IPS DF 6.9 (cell line): ENCODE measurements around the gene CHST3.

Experiments used
- DNase-seq: peaks from one replicate; pipeline ENCODE4 v3.0.0-alpha.2; 2013; ENCODE audit warnings: low read depth, low spot score
- H3K27ac ChIP-seq: one replicate; pipeline ENCODE4 v1.5.1; 2013; ENCODE audit warnings: low read length, control low read depth
- H3K27me3 ChIP-seq: 2 replicates; pipeline ENCODE4 v1.6.1; 2013; ENCODE audit warnings: mild to moderate bottlenecking, low read length; ENCODE audit not compliant: control insufficient read depth, insufficient read depth
- H3K36me3 ChIP-seq: 2 replicates; pipeline ENCODE4 v1.6.1; 2013; ENCODE audit warnings: low read length; ENCODE audit not compliant: control insufficient read depth, insufficient read depth
- H3K4me1 ChIP-seq: 2 replicates; pipeline ENCODE4 v1.6.1; 2013; ENCODE audit warnings: low read length; ENCODE audit not compliant: control insufficient read depth, insufficient read depth
- H3K4me3 ChIP-seq: 2 replicates; pipeline ENCODE4 v1.5.1; 2013; ENCODE audit warnings: mild to moderate bottlenecking, low read length
- H3K9me3 ChIP-seq: 2 replicates; pipeline ENCODE4 v1.6.1; 2013; ENCODE audit warnings: low read length, inconsistent platforms; ENCODE audit not compliant: control insufficient read depth, insufficient read depth
- WGBS: extraction: QIAGEN DNeasy Blood & Tissue Kit; methylation state at CpG from one replicate; pipeline ENCODE4 v1.1.7; 2013; ENCODE audit warnings: mixed read lengths, missing lambda C conversion rate; ENCODE audit not compliant: insufficient read length, insufficient coverage; 5-methylcytosine and 5-hydroxymethylcytosine counted together

The CHST3 gene

GRCh38 chr10:72006026-72006425 lies 41.8 kb downstream of the CHST3 start:
- no peak overlapping the region for H3K4me3 ChIP-seq
- H3K27ac ChIP-seq: no peak overlapping the region
- no CpG with 5 or more reads among the region's 3 CpGs for WGBS
- no peak for DNase-seq
- H3K4me1 ChIP-seq: no peaks in the 10 kb centered on the region
- H3K9me3 ChIP-seq: no peaks in the 10 kb centered on the region
- no peaks in the 10 kb centered on the region; the same call in 1 of the 2 replicates for H3K36me3 ChIP-seq
- H3K27me3 ChIP-seq: no peaks in the 10 kb centered on the region

DNA sequence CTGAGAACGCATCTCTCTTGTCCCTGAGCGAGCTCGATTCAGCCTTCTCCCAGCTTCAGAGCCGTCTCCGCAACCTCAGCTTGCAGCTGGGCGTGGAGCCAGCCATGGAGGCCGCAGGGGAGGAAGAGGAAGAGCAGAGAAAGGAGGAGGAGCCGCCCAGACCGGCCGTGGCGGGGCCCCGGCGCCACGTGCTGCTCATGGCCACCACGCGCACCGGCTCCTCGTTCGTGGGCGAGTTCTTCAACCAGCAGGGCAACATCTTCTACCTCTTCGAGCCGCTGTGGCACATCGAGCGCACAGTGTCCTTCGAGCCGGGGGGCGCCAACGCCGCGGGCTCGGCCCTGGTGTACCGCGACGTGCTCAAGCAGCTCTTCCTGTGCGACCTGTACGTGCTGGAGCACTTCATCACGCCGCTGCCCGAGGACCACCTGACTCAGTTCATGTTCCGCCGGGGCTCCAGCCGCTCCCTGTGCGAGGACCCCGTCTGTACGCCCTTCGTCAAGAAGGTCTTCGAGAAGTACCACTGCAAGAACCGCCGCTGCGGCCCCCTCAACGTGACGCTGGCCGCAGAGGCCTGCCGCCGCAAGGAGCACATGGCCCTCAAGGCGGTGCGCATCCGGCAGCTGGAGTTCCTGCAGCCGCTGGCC lies 43.2 kb downstream of the CHST3 start:
- H3K4me3 ChIP-seq: no peak overlapping the region
- no peaks in the 10 kb centered on the region; the same call in 1 of the 2 replicates for H3K36me3 ChIP-seq
- no CpG with 5 or more reads among the region's 59 CpGs for WGBS
- DNase-seq: no peak
- H3K4me1 ChIP-seq: no peaks in the 10 kb centered on the region
- no peaks in the 10 kb centered on the region for H3K27me3 ChIP-seq
- H3K27ac ChIP-seq: no peak overlapping the region
- no peaks in the 10 kb centered on the region for H3K9me3 ChIP-seq

- no peak overlapping the region for H3K27ac ChIP-seq
- H3K9me3 ChIP-seq: no peaks in the 10 kb centered on the region
- DNase-seq: no peak
- H3K27me3 ChIP-seq: no peaks in the 10 kb centered on the region
- no peaks in the 10 kb centered on the region; the same call in 1 of the 2 replicates for H3K36me3 ChIP-seq
- no CpG with 5 or more reads among the region's 58 CpGs for WGBS
- no peak overlapping the region for H3K4me3 ChIP-seq
- no peaks in the 10 kb centered on the region for H3K4me1 ChIP-seq
Measured at GRCh38 chr10:72008096-72008981, 44.1 kb downstream of the CHST3 start.

GRCh38 chr10:72009051-72009424 lies 44.8 kb downstream of the CHST3 start:
- no peak for DNase-seq
- no peaks in the 10 kb centered on the region; the same call in 1 of the 2 replicates for H3K36me3 ChIP-seq
- H3K27me3 ChIP-seq: no peaks in the 10 kb centered on the region
- H3K9me3 ChIP-seq: no peaks in the 10 kb centered on the region
- no CpG with 5 or more reads among the region's 9 CpGs for WGBS
- no peaks in the 10 kb centered on the region for H3K4me1 ChIP-seq
- H3K4me3 ChIP-seq: no peak overlapping the region
- no peak overlapping the region for H3K27ac ChIP-seq

DNA sequence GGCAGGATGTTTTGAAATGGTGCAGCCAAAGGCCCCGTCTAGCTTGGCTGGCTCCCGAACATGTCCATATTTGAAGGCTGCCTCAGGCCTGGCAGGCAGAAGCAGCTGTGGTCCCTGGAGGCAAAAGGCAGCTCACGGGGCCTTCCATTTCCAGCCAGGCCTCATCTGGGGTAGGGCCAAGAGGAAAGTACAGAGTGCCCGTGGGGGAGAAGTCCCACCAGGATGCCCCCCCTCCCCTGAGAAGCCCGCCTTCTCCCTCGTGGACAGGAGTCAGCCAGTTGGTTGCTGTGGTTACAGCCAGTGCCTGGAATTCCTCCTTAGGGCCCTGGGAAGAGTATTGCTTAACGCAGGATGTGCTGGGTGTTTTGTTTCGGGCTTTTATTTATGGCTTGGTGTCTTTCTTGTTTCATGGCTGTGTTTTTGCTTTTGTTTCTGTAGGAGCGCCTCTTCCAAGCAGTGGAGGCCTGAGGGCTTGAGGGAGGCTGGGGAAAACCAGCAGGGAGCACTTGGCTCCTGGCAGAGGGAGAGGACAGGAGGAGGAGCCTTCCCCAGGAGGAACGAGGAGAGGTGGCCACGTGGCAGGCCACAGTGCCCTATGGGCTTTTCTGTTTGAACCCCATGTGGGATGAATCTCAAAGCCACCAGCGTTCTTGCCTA lies 45.4 kb downstream of the CHST3 start:
- no CpG with 5 or more reads among the region's 12 CpGs for WGBS
- Histone ChIP-seq H3K4me3 (no peak overlapping the region), H3K4me1 (no peaks in the 10 kb centered on the region), H3K27me3 (no peaks in the 10 kb centered on the region), H3K27ac (no peak overlapping the region), H3K9me3 (no peaks in the 10 kb centered on the region), H3K36me3 (no peaks in the 10 kb centered on the region; the same call in 1 of the 2 replicates)
- DNase-seq: no peak

DNA sequence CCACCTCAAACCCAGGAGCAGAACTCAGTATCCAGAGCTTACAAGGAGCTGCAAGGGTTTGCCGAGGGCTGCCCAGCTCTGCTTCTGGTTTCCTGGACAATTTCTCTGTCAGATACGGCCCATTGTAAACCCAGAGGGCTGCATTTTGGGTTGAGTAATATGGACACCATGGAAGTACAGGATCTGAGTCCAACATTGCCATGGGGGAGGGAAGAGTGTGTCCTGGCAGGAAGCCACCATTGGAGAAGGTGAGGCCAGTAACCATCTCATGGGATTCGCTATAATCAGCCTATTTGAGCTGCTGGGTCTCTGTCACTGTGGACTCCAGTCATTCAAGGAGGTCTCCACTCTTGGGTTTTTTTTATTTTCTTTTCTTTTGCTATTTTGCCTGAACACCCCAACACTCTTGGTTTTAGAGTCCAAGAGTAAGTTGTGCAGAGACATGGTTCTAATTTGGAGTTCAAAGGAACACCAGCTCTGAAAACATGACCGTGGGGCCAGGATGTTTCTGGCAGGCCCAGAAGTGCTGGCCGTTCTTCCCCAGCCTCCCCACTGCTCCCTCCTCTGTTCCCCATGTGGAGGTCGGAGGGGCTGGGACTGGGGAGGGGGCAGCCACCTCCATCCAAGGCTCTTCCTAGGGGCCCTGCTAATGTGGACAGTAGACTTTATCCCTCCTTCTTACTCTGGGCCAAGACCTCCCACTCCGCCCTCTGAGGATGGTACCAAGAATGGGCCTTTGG lies 46.2 kb downstream of the CHST3 start:
- no peaks in the 10 kb centered on the region for H3K4me1 ChIP-seq
- DNase-seq: no peak
- no peaks in the 10 kb centered on the region for H3K27me3 ChIP-seq
- no peak overlapping the region for H3K4me3 ChIP-seq
- no CpG with 5 or more reads among the region's 7 CpGs for WGBS
- H3K36me3 ChIP-seq: no peaks in the 10 kb centered on the region; the same call in 1 of the 2 replicates
- H3K27ac ChIP-seq: no peak overlapping the region
- no peaks in the 10 kb centered on the region for H3K9me3 ChIP-seq

DNA sequence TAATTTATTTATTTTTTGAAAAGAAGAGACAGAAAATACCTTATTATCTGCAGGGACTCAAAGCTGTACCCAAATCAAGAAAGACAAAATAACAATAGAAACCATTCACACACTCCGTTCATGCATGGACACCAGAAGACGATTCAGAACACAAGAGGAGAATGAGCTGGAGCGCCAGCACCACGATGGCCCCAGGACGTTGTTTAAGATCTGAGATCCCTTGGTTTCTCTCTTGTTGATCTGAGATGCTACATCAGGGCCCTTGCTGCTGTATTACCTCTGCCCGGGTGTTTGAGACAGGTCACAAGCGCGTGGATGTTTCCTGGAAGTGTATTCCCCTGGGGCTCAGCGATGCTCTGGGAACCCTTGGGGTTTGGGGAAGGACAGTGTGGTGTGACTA lies 46.8 kb downstream of the CHST3 start:
- DNase-seq: no peak
- no peaks in the 10 kb centered on the region; the same call in 1 of the 2 replicates for H3K36me3 ChIP-seq
- H3K4me1 ChIP-seq: no peaks in the 10 kb centered on the region
- no peaks in the 10 kb centered on the region for H3K27me3 ChIP-seq
- no peak overlapping the region for H3K4me3 ChIP-seq
- H3K27ac ChIP-seq: no peak overlapping the region
- no CpG with 5 or more reads among the region's 9 CpGs for WGBS
- no peaks in the 10 kb centered on the region for H3K9me3 ChIP-seq

- DNase-seq: no peak
- WGBS: no CpG with 5 or more reads among the region's 8 CpGs
Measured at GRCh38 chr10:72011468-72011867, 47.3 kb downstream of the CHST3 start.

GRCh38 chr10:72011976-72012512 lies 47.8 kb downstream of the CHST3 start:
- H3K27ac ChIP-seq: no peak overlapping the region
- no peaks in the 10 kb centered on the region for H3K27me3 ChIP-seq
- H3K9me3 ChIP-seq: no peaks in the 10 kb centered on the region
- H3K36me3 ChIP-seq: no peaks in the 10 kb centered on the region; the same call in 1 of the 2 replicates
- no peak for DNase-seq
- no peak overlapping the region for H3K4me3 ChIP-seq
- no peaks in the 10 kb centered on the region for H3K4me1 ChIP-seq
- no CpG with 5 or more reads among the region's 7 CpGs for WGBS

More at GRCh38 chr10:72011468-72011867, 47.3 kb downstream of the CHST3 start:
- Histone ChIP-seq H3K4me1 (no peaks in the 10 kb centered on the region), H3K9me3 (no peaks in the 10 kb centered on the region), H3K27me3 (no peaks in the 10 kb centered on the region), H3K27ac (no peak overlapping the region), H3K4me3 (no peak overlapping the region), H3K36me3 (no peaks in the 10 kb centered on the region; the same call in 1 of the 2 replicates)
